Common myeloid progenitor, CD34-positive (primary cell): ENCODE measurements around the gene NR1D1.

Experiments
- CTCF ChIA-PET: fragments of 350-600 bp; sonication (Branson Sonifier 250); formaldehyde crosslinking; loops from one replicate; lab custom pipeline; 2021; ENCODE audit warnings: antibody characterized with exemption; lab: Charles Lee
- POLR2A ChIA-PET: fragments of 350-600 bp; sonication (Branson Sonifier 250); formaldehyde crosslinking; loops from one replicate; lab custom pipeline; 2021; ENCODE audit warnings: antibody characterized with exemption; lab: Charles Lee
- DNase-seq, 3 donors: peaks; one replicate each; pipeline versions ENCODE4 v3.0.0 to v3.0.0-alpha.2; 2013
- H3K27ac ChIP-seq, 2 experiments: 1 replicate in 1 of 2; 2 replicates in 1 of 2; pipeline ENCODE4 v1.7.0; 2013; ENCODE audit warnings: inconsistent platforms in 2 of 2, low read length in 2 of 2, mild to moderate bottlenecking in 2 of 2, low read depth in 1 of 2, moderate library complexity in 1 of 2; ENCODE audit not compliant: severe bottlenecking in 2 of 2, insufficient read depth in 1 of 2, poor library complexity in 1 of 2
- H3K27me3 ChIP-seq, 5 experiments: replicated peaks in 2 of 5; 1 replicate in 3 of 5; 2 replicates in 2 of 5; pipeline versions ENCODE4 v1.6.1 to v1.7.0; 2013; ENCODE audit warnings: low read length in 4 of 5, mild to moderate bottlenecking in 2 of 5, moderate library complexity in 2 of 5, inconsistent platforms in 1 of 5; ENCODE audit not compliant: insufficient read depth in 5 of 5, control insufficient read depth in 4 of 5
- H3K36me3 ChIP-seq, 4 experiments: 1 replicate in 2 of 4; 2 replicates in 2 of 4; pipeline versions ENCODE4 v1.6.1 to v1.7.0; 2013; ENCODE audit warnings: low read length in 3 of 4, control low read depth in 1 of 4, mild to moderate bottlenecking in 1 of 4; ENCODE audit not compliant: control insufficient read depth in 4 of 4, insufficient read depth in 4 of 4
- H3K4me1 ChIP-seq, 4 experiments: 1 replicate in 3 of 4; 2 replicates in 1 of 4; pipeline versions ENCODE4 v1.6.1 to v1.7.1; 2013; ENCODE audit warnings: low read length in 3 of 4, mild to moderate bottlenecking in 3 of 4, control low read depth in 1 of 4, inconsistent platforms in 1 of 4, moderate library complexity in 1 of 4; ENCODE audit not compliant: control insufficient read depth in 4 of 4, insufficient read depth in 4 of 4; ENCODE audit errors: control extremely low read depth in 1 of 4
- H3K4me3 ChIP-seq, 7 experiments: 1 replicate in 4 of 7; 2 replicates in 3 of 7; pipeline versions ENCODE4 v1.5.1 to v1.7.0; 2013; ENCODE audit warnings: mild to moderate bottlenecking in 7 of 7, low read length in 6 of 7, moderate library complexity in 6 of 7, inconsistent platforms in 2 of 7, low read depth in 2 of 7, control low read depth in 1 of 7; ENCODE audit not compliant: insufficient read depth in 4 of 7, control insufficient read depth in 1 of 7; ENCODE audit errors: extremely low read depth in 1 of 7
- H3K9me3 ChIP-seq, 5 experiments: 1 replicate in 4 of 5; 2 replicates in 1 of 5; pipeline versions ENCODE4 v1.6.1 to v1.7.1; 2013; ENCODE audit warnings: low read length in 4 of 5, mild to moderate bottlenecking in 2 of 5, inconsistent platforms in 1 of 5, low read depth in 1 of 5, moderate library complexity in 1 of 5; ENCODE audit not compliant: control insufficient read depth in 4 of 5, insufficient read depth in 2 of 5; ENCODE audit errors: control extremely low read depth in 1 of 5
- WGBS: methylation state at CpG from one replicate; pipeline ENCODE4 v1.1.5; 2013; ENCODE audit not compliant: insufficient coverage; 5-methylcytosine and 5-hydroxymethylcytosine counted together

NR1D1 gene

DNA sequence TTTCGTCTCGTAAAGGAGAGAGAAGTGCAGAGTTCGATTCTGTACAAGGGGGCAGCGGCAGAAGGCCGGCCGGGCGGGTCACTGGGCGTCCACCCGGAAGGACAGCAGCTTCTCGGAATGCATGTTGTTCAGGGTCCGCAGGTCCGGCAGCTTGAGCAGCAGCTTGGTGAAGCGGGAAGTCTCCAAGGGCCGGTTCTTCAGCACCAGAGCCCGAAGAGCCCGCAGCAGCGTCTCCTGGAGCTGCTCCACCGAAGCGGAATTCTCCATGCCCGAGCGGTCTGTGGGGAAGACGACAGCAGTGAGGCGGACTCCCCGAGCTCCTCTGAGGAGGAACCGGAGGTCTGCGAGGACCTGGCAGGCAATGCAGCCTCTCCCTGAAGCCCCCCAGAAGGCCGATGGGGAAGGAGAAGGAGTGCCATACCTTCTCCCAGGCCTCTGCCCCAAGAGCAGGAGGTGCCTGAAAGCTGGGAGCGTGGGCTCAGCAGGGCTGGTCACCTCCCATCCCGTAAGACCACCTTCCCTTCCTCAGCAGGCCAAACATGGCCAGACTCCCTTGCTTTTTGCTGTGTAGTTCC is 7.3 kb downstream of the NR1D1 start:
- ChIA-PET CTCF (interaction anchor here (0.6 to 2.9 kb wide), 6 partner anchors 8 to 78 kb away, joined by 3 to 13 read pairs (median 4); no protein-coding TSS in a partner anchor), POLR2A (no interaction called here)
- DNase-seq = no peak
- no peaks in the 10 kb centered on the region for H3K27me3 ChIP-seq
- H3K4me3 ChIP-seq = no peak overlapping the region
- 98% methylated on average over 29 of the region's 29 CpGs for WGBS
- no peaks in the 10 kb centered on the region for H3K9me3 ChIP-seq
- H3K36me3 ChIP-seq = peaks cover 5 to 73% (median 50%) of the 10 kb centered on the region in 4 experiments
- peaks cover 0 to 27% (median 16%) of the 10 kb centered on the region in 4 experiments for H3K4me1 ChIP-seq
- H3K27ac ChIP-seq = no peak overlapping the region

DNA sequence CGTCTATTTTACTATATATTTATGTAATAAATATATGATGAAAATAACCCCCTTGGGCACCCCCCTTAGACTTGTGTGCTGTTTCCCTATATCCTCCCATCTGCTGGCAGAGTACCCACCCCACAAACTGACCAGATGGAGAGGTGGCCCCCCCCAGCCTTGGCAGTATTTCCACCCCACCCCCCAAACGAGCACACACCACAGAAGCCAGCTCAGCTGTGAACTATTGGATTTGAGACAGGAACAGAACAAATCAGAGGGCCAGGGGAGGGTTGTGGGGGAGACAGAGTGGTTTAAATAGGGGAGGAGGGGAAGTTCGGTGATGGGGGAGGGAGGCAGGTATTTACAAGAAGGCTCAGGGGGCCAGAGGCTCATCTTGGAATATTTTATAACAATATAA is 7.8 kb downstream of the NR1D1 start:
- Histone ChIP-seq H3K36me3 (peaks cover 8 to 79% (median 50%) of the 10 kb centered on the region in 4 experiments), H3K4me1 (peaks cover 0 to 21% (median 13%) of the 10 kb centered on the region in 4 experiments), H3K27ac (no peak overlapping the region), H3K27me3 (no peaks in the 10 kb centered on the region), H3K4me3 (no peak overlapping the region), H3K9me3 (no peaks in the 10 kb centered on the region)
- ChIA-PET POLR2A (no interaction called here), CTCF (interaction anchor here (1.8 to 2.9 kb wide), 2 partner anchors 17 to 20 kb away, joined by 4 to 13 read pairs; no protein-coding TSS in a partner anchor)
- no CpG with 5 or more reads among the region's 3 CpGs for WGBS
- no peak for DNase-seq

DNA sequence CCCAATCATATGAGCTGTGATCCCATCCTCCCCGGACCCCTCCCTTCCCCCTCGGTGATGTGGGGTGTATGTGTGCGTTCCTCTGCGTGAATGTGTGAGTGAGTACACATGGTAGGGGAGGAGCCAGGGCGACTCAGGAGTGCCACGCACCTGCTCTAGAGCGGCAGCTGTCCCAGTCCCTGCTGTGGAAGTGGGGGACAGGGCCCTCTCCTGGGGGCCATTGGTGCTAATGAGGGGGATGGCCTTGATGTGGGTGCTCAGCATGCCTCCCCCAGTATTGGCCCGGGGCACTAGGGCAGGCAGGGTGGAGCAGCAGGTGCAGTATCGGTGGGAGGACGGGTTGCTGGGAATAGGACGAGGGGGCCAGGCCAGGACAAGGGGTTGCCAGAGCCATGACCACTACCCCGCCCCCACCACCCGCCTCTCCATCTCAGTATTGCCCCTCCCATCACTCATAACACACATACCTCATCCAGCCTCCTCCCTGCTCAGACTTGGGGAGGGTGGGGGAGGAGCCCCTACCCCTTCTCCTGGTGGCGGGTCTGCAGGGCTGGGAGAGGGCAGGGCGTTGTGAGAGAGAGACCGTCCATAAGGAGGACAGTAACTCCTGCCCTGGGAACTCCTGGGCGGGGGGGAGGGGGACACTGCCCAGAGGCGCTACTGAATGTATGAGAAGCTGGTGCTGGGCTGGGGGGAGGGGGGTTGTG is 8.5 kb downstream of the NR1D1 start:
- no peaks in the 10 kb centered on the region for H3K9me3 ChIP-seq
- peaks cover 14 to 79% (median 50%) of the 10 kb centered on the region in 4 experiments for H3K36me3 ChIP-seq
- H3K27me3 ChIP-seq = no peaks in the 10 kb centered on the region
- CTCF ChIA-PET = interaction anchor here (1.4 kb wide), 1 partner anchor 21 kb away, joined by 3 read pairs; no protein-coding TSS in a partner anchor
- POLR2A ChIA-PET = no interaction called here
- no peak overlapping the region for H3K4me3 ChIP-seq
- H3K4me1 ChIP-seq = peaks cover 0 to 15% (median 9%) of the 10 kb centered on the region in 4 experiments
- 100% methylated on average over 7 of the region's 18 CpGs for WGBS
- H3K27ac ChIP-seq = no peak overlapping the region
- no peak for DNase-seq

DNA sequence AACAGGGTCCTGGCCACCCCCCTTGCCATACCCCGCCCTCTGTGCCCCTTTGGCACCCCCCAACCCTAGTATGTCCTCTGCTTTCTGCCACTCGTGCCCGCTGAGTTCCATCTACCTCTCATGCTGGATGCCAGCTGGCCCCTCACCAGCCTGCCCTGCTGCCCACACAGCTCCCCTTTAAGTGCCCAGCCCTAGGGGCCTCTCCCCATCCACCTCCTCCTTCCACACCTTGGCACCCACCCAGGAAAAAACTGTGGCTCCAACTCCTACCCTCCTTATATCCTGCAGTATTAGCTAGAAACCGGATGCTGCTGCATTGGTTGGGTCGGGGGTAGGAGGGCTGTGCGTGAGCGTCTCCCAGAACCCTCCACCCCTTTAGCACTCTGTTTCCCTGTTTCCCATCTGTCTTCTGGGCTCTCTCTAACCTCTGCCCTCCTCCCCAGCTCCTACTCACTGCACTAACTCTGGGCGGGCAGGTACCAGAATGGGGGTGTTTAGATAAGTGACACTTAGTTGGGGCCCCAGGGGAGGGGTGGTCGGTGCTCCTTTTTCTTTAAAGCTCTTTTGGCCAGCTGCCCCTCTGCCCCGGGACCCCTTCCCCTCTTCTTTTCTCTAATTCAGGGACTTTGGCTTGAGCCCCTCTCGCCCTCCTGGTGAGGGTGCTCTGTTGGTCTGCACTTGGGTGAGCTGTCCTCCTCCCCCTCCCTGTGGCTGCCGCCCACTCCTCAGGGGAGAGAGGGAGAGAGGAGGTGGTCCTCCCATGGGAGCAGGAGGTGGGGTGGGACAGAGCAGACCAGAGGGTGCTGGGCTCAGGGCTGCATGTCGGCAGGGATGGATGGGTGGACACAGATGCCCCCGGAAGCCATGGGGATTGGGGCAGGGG is 9.9 kb downstream of the NR1D1 start:
- Histone ChIP-seq H3K9me3 (no peaks in the 10 kb centered on the region), H3K4me3 (no peak overlapping the region), H3K27me3 (no peaks in the 10 kb centered on the region), H3K27ac (no peak overlapping the region), H3K4me1 (peaks cover 0 to 1% (median 0%) of the 10 kb centered on the region in 4 experiments), H3K36me3 (peaks cover 21 to 80% (median 47%) of the 10 kb centered on the region in 4 experiments)
- POLR2A ChIA-PET = no interaction called here
- no peak for DNase-seq
- CTCF ChIA-PET = interaction anchor here (0.6 to 1.4 kb wide), 10 partner anchors 10 to 77 kb away, joined by 3 to 5 read pairs (median 3); partner anchors contain the start of gene NR1D1
- 98% methylated on average over 10 of the region's 14 CpGs for WGBS

DNA sequence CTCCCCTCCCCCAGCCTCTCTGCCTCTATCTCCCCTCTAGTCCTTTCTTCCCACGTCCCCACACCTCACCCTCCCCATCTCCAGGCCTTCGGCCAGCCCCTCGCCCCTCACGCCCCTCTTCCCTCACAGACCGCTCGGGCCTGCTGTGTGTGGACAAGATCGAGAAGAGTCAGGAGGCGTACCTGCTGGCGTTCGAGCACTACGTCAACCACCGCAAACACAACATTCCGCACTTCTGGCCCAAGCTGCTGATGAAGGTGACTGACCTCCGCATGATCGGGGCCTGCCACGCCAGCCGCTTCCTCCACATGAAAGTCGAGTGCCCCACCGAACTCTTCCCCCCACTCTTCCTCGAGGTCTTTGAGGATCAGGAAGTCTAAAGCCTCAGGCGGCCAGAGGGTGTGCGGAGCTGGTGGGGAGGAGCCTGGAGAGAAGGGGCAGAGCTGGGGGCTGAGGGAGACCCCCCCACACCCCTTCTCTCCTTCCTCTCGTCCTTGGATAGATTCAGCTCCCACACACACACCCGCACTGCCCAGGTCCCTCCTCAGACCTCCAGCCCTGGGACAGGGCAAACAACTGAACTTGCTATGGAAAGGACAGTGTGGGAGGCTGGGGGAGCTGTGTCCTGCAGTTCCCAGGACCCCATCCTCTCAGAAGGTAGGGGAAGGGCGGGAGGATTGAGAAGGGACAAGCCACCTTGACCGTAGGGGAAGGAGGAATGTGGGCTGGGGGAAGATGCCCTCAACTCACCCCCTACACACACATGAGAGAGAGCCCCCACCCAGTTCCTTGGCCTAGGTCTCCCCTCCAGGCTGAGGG is 11.1 kb downstream of the NR1D1 start:
- Histone ChIP-seq H3K9me3 (no peaks in the 10 kb centered on the region), H3K4me3 (no peak overlapping the region), H3K27me3 (no peaks in the 10 kb centered on the region), H3K4me1 (no peaks in the 10 kb centered on the region), H3K27ac (no peak overlapping the region), H3K36me3 (peaks cover 27 to 80% (median 49%) of the 10 kb centered on the region in 4 experiments)
- CTCF ChIA-PET = interaction anchor here (0.6 to 2.0 kb wide), 10 partner anchors 11 to 73 kb away, joined by 3 to 8 read pairs (median 3); partner anchors contain the start of genes MED24, NR1D1 and THRA
- 96% methylated on average over 21 of the region's 26 CpGs for WGBS
- POLR2A ChIA-PET = no interaction called here
- DNase-seq = no peak

DNA sequence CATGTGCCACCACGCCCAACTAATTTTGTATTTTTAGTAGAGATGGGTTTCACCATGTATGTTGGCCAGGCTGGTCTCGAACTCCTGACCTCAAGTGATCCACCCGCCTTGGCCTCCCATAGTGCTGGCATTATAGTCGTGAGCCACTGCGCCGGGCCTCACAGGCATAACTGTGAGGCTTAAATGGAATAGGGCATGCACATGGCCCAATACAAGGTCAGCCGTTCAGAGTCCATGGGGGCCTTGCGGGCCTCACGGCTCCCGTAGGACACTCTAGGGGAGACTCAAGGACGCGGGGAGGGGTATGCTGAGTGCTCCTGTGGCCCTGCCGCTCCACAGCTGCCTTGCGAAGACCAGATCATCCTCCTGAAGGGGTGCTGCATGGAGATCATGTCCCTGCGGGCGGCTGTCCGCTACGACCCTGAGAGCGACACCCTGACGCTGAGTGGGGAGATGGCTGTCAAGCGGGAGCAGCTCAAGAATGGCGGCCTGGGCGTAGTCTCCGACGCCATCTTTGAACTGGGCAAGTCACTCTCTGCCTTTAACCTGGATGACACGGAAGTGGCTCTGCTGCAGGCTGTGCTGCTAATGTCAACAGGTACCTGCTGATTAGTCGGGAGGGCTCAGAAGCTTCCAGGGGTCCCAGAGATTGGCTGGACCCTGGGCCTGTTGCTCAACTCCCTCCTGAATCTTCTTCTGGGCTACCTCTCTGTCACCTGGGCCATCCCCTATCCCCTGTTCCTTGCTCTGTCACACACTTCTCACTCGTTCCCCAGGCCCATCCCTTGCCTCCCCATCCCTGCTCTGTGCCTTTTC is 12.3 kb downstream of the NR1D1 start:
- DNase-seq = no peak
- no peaks in the 10 kb centered on the region for H3K4me1 ChIP-seq
- H3K36me3 ChIP-seq = peaks cover 31 to 78% (median 48%) of the 10 kb centered on the region in 4 experiments
- H3K4me3 ChIP-seq = no peak overlapping the region
- CTCF ChIA-PET = interaction anchor here (1.0 to 2.0 kb wide), 4 partner anchors 13 to 34 kb away, joined by 3 to 8 read pairs (median 4); partner anchors contain the start of gene MED24
- H3K27me3 ChIP-seq = no peaks in the 10 kb centered on the region
- WGBS = 96% methylated on average over 28 of the region's 28 CpGs
- no peaks in the 10 kb centered on the region for H3K9me3 ChIP-seq
- POLR2A ChIA-PET = no interaction called here
- H3K27ac ChIP-seq = no peak overlapping the region
